ENCODE measurements around the gene HCN2.

DNA sequence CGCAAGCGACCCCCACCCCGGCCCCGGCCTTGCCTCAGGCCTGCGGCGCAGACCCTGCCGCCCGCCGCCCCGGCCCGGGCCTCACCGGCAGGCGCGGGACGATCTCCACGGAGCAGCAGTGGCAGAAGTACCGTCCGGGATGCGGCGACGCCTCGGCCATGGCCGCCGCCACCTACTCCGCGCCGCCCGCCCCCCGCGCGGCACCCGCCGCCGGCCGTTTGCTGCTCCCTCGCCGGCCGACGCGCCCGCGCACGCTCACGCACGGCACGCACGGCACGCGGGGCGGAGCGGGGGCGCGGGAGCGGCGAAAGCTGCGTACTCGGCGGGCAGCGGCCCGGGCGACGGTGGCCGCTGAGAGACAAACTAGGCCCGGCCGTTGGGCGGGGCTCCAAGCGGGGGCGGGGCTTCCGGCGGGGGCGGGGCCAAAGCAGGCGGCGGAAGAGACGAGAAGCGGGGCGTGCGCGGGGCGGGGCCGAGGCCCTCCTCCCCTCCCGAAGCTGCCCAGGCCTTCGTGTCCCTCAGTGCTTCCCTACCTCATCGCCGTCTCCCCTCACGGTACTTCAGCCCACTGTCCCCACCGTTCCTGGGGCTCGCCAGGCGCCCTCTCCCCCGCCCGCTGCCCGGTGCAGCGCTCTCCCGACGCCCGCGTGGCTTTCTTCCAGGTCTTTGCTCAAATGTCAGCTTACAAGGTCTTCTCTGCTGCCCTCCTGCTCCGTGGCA, 73.4 kb downstream of the HCN2 start, which contains the start of gene RNF126:
- TF ChIP-seq, protein P1, sequence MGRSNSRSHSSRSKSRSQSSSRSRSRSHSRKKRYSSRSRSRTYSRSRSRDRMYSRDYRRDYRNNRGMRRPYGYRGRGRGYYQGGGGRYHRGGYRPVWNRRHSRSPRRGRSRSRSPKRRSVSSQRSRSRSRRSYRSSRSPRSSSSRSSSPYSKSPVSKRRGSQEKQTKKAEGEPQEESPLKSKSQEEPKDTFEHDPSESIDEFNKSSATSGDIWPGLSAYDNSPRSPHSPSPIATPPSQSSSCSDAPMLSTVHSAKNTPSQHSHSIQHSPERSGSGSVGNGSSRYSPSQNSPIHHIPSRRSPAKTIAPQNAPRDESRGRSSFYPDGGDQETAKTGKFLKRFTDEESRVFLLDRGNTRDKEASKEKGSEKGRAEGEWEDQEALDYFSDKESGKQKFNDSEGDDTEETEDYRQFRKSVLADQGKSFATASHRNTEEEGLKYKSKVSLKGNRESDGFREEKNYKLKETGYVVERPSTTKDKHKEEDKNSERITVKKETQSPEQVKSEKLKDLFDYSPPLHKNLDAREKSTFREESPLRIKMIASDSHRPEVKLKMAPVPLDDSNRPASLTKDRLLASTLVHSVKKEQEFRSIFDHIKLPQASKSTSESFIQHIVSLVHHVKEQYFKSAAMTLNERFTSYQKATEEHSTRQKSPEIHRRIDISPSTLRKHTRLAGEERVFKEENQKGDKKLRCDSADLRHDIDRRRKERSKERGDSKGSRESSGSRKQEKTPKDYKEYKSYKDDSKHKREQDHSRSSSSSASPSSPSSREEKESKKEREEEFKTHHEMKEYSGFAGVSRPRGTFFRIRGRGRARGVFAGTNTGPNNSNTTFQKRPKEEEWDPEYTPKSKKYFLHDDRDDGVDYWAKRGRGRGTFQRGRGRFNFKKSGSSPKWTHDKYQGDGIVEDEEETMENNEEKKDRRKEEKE (IDR thresholded peaks at IDR 0.05; ENCODE audit: borderline replicate concordance in 1 of 2, control insufficient read depth in 1 of 2, low read depth in 2 of 2, low read length in 1 of 2), result no peak
- TF ChIP-seq POLR2AphosphoS5 (IDR thresholded peaks at IDR 0.05; ENCODE audit: control insufficient read depth, insufficient read depth, low read depth, low read length) (0 out of 2 replicates have a peak, but pooled peaks have one; percentile 18), CEBPB (tag; IDR thresholded peaks at IDR 0.05) (no peak), ETV6 (IDR thresholded peaks at IDR 0.05; ENCODE audit: borderline replicate concordance in 1 of 2, low read depth in 2 of 2, low read length in 1 of 2) (no peak), ETV6 (CRISPR knock-in tag; IDR thresholded peaks at IDR 0.05; ENCODE audit: borderline replicate concordance) (peak; percentile 64; the same call in 1 of the 2 replicates), YY1 (IDR thresholded peaks at IDR 0.05; ENCODE audit: borderline replicate concordance in 1 of 3, control insufficient read depth in 1 of 3, extremely low read depth in 1 of 3, insufficient read depth in 3 of 3, insufficient read length in 1 of 3, insufficient replicate concordance in 2 of 3, low read depth in 1 of 3, low read length in 2 of 3) (peak; percentile 49 to 78 (median 77)), NR2C1 (IDR thresholded peaks at IDR 0.05) (no peak), NR2C1 (tag; IDR thresholded peaks at IDR 0.05) (no peak), ZNF830 (CRISPR knock-in tag; IDR thresholded peaks at IDR 0.05) (no peak)
- TF ChIP-seq, protein P2, sequence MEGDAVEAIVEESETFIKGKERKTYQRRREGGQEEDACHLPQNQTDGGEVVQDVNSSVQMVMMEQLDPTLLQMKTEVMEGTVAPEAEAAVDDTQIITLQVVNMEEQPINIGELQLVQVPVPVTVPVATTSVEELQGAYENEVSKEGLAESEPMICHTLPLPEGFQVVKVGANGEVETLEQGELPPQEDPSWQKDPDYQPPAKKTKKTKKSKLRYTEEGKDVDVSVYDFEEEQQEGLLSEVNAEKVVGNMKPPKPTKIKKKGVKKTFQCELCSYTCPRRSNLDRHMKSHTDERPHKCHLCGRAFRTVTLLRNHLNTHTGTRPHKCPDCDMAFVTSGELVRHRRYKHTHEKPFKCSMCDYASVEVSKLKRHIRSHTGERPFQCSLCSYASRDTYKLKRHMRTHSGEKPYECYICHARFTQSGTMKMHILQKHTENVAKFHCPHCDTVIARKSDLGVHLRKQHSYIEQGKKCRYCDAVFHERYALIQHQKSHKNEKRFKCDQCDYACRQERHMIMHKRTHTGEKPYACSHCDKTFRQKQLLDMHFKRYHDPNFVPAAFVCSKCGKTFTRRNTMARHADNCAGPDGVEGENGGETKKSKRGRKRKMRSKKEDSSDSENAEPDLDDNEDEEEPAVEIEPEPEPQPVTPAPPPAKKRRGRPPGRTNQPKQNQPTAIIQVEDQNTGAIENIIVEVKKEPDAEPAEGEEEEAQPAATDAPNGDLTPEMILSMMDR (IDR thresholded peaks at IDR 0.05 in 2 of 3, conservative IDR thresholded peaks at IDR 0.05 in 1 of 3; ENCODE audit: insufficient read depth in 2 of 3, low read depth in 1 of 3, low read length in 3 of 3), result no peak
